Mesothelial cell of epicardium (in vitro differentiated cells): ENCODE measurements around the gene SPATA2L. TPM values are rescaled to one million over a fixed set of nuclear protein-coding genes. Genes with fewer than 3 reads are reported as not detected.
"Not testable (repeated sequence)": the region's sequence is repeated elsewhere in the genome, so short reads cannot be mapped to it uniquely, and the experiment has no call there.

ENCODE experiments used
- DNase-seq, 2 experiments: peaks; one replicate each; pipeline ENCODE4 v3.0.0; 2021; ENCODE audit warnings: low spot score in 2 of 2; ENCODE audit not compliant: unreplicated experiment in 2 of 2
- H3K27ac Mint-ChIP-seq: 2 replicates; pipeline ENCODE4 v1.8.0; 2021; ENCODE audit warnings: mixed read lengths
- H3K27me3 Mint-ChIP-seq: 2 replicates; pipeline ENCODE4 v1.8.0; 2021; ENCODE audit warnings: low read depth, mixed read lengths
- H3K36me3 Mint-ChIP-seq: 2 replicates; pipeline ENCODE4 v1.8.0; 2021; ENCODE audit warnings: mixed read lengths
- H3K4me1 Mint-ChIP-seq: 2 replicates; pipeline ENCODE4 v1.8.0; 2021; ENCODE audit warnings: mixed read lengths
- H3K4me3 Mint-ChIP-seq: 2 replicates; pipeline ENCODE4 v1.8.0; 2021; ENCODE audit warnings: mild to moderate bottlenecking, moderate library complexity, mixed read lengths
- H3K9me3 Mint-ChIP-seq: 2 replicates; pipeline ENCODE4 v1.8.0; 2021; ENCODE audit warnings: mixed read lengths
- total RNA-seq: library from RNA; stranded (reverse); gene quantifications from 3 replicates; pipeline ENCODE4 v1.2.1, GENCODE V29; 2021
- TF ChIP-seq, protein P1 (sequence below): fragments of 200-600 bp; sonication (generic); IDR thresholded peaks from one replicate; pipeline ENCODE4 v1.5.0; 2021; ENCODE audit warnings: antibody characterized with exemption; ENCODE audit not compliant: unreplicated experiment

Gene SPATA2L
- total RNA-seq, 1 donor from 2014 or later: 7.5 TPM

DNA sequence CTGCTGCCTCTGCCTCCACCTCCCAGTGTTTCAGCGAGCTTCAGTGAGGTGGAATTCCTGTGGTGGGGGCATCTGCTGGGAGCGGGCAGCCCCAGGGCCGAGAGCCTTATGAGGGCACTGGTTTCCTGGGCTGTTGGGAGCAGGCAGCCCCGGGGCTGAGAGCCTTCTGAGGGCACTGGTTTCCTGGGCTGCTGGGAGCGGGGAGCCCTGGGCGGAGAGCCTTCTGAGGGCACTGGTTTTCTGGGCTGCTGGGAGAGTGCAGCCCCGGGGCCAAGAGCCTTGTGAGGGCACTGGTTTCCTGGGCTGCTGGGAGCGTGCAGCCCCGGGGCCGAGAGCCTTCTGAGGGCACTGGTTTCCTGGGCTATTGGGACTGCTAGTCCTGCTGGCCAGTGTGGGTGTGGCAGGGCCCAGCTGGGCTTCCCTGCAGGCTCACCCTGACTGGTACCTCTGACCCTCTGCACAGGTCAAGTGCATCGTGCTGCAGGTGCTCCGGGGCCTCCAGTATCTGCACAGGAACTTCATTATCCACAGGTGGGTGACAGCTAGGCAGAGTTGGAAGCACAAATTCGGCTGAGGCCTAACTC lies 9.4 kb downstream of the SPATA2L start:
- TF ChIP-seq, protein P1, sequence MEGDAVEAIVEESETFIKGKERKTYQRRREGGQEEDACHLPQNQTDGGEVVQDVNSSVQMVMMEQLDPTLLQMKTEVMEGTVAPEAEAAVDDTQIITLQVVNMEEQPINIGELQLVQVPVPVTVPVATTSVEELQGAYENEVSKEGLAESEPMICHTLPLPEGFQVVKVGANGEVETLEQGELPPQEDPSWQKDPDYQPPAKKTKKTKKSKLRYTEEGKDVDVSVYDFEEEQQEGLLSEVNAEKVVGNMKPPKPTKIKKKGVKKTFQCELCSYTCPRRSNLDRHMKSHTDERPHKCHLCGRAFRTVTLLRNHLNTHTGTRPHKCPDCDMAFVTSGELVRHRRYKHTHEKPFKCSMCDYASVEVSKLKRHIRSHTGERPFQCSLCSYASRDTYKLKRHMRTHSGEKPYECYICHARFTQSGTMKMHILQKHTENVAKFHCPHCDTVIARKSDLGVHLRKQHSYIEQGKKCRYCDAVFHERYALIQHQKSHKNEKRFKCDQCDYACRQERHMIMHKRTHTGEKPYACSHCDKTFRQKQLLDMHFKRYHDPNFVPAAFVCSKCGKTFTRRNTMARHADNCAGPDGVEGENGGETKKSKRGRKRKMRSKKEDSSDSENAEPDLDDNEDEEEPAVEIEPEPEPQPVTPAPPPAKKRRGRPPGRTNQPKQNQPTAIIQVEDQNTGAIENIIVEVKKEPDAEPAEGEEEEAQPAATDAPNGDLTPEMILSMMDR: no peak
- Mint-ChIP-seq H3K36me3 (peaks cover 11% of the 10 kb centered on the region), H3K9me3 (no peaks in the 10 kb centered on the region), H3K4me1 (peaks cover 8% of the 10 kb centered on the region), H3K4me3 (no peak overlapping the region), H3K27me3 (no peaks in the 10 kb centered on the region), H3K27ac (no peak overlapping the region)
- no peak for DNase-seq

DNA sequence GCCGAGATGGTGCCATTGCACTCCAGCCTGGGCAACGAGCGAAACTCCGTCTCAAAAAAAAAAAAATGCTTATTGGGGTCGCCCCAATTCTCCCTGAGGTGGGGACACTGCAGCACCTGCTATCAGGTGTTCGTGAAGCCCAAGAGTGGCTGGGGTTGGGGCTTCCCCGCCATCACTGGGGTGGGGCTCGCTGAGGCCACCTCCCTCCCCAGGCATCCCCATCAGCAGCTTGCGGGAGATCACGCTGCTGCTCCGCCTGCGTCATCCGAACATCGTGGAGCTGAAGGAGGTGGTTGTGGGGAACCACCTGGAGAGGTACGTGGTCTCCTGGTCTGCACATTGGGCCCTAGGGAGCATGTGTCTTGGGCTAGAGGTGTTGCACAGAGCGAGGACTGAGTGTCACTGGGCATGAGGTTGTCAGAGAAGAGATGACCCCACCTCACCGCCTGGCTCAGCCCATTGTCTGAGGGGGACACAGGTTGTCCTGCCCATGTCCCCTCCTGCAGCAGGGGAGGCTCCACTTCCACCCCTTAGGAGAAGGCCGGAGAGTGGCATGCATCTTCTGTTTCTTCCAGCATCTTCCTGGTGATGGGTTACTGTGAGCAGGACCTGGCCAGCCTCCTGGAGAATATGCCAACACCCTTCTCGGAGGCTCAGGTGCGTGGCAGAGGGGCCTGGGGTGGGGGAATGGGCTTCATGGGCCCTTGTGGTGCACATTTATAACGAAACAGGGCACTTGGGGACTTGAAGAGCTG lies 10.1 kb downstream of the SPATA2L start:
- Mint-ChIP-seq H3K36me3 (peaks cover 11% of the 10 kb centered on the region), H3K4me3 (no peak overlapping the region), H3K9me3 (no peaks in the 10 kb centered on the region), H3K4me1 (peaks cover 10% of the 10 kb centered on the region), H3K27ac (no peak overlapping the region), H3K27me3 (no peaks in the 10 kb centered on the region)
- TF ChIP-seq, protein P1: no peak
- DNase-seq: no peak

DNA sequence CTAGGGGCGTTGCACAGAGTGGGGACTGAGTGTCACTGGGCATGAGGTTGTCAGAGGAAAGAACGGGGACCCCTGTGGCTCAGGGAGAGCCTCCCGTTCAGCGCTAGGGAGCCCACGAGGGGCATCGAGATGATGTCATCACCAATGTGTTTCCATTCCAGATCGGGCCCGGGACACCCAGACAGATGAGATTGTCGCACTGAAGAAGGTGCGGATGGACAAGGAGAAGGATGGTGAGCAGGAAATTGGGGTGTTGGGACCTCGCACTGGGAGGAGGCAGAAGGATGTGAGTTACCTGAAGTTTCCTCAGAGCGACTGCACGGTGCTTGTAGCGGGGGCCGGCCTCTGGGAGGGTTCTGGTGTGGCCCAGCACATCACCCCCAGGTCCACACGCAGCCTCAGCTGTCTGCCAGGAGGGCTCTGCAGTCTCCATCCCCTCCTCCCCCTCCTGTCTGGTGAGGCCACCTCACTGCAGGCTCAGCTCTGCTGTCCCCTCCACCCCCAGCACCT lies 11.1 kb downstream of the SPATA2L start:
- Mint-ChIP-seq H3K4me3 (no peak overlapping the region), H3K4me1 (peaks cover 12% of the 10 kb centered on the region), H3K9me3 (no peaks in the 10 kb centered on the region), H3K27ac (no peak overlapping the region), H3K27me3 (no peaks in the 10 kb centered on the region), H3K36me3 (peaks cover 17% of the 10 kb centered on the region)
- TF ChIP-seq, protein P1: no peak
- no peak for DNase-seq

DNA sequence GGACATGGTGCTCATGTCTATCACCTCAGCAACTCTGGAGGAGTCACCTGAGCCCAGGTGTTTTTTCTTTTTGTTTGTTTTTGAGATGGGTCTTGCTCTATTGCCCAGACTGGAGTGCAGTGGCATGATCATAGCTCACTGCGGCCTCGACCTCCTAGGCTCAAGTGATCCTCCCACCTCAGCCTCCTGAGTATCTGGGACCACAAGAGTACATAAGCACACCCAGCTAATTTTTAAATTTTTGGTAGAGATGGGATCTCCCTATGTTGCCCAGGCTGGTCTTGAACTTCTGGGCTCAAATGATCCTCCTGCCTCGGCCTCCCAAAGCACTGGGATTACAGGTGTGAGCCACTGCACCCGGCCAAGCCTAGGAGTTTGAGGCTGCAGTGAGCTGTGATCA lies 11.9 kb downstream of the SPATA2L start:
- not testable (repeated sequence) for H3K27ac Mint-ChIP-seq, H3K27me3 Mint-ChIP-seq, DNase-seq, H3K9me3 Mint-ChIP-seq, H3K4me3 Mint-ChIP-seq
- Mint-ChIP-seq H3K4me1 (peaks cover 12% of the 10 kb centered on the region), H3K36me3 (peaks cover 23% of the 10 kb centered on the region)

DNA sequence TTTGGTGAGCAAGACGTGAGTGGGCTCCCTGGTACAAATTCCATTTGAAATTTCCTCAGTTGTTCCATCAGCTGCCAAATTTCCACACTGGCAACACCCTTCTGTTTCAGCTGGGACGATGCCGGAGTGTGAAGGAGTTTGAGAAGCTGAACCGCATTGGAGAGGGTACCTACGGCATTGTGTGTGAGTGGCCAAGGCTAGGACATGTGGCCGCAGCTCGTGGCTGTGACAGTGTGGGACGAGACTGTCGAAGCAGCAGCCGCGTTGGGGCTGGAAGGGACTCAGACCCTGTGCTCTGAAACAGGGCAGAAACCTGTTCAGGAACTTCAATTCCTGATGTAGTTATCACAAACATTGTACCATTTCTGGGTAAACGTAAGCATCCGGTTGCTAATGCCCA lies 12.4 kb downstream of the SPATA2L start:
- H3K36me3 Mint-ChIP-seq: peaks cover 25% of the 10 kb centered on the region
- TF ChIP-seq, protein P1: no peak
- peaks cover 12% of the 10 kb centered on the region for H3K4me1 Mint-ChIP-seq
- no peak for DNase-seq
- no peak overlapping the region for H3K4me3 Mint-ChIP-seq
- H3K9me3 Mint-ChIP-seq: peaks cover 6% of the 10 kb centered on the region
- H3K27me3 Mint-ChIP-seq: no peaks in the 10 kb centered on the region
- H3K27ac Mint-ChIP-seq: no peak overlapping the region

DNA sequence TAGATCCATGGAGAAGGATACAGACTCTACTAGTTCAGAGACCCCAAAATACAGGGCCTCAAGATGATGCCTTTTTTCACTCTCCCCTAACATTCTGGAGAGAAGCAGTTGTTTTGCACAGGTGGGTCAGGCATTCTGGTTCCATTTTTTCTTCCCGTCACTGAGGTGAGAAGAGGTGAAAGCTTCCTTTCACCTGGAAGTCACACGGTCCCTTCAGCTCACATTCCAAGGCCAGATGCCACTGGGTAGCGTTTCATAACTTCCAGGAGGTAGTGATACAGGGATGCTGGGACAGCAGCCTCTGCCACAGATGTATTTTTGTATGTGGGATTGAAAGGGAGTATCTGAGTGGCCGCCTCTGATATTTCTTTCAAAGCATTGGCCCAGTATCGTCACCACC lies 13.1 kb downstream of the SPATA2L start:
- H3K4me1 Mint-ChIP-seq: peaks cover 12% of the 10 kb centered on the region
- peak overlapping the region; percentile 89 for H3K4me3 Mint-ChIP-seq
- TF ChIP-seq, protein P1: no peak
- H3K9me3 Mint-ChIP-seq: peaks cover 6% of the 10 kb centered on the region
- H3K27ac Mint-ChIP-seq: no peak overlapping the region
- no peak for DNase-seq
- H3K27me3 Mint-ChIP-seq: no peaks in the 10 kb centered on the region
- peaks cover 26% of the 10 kb centered on the region for H3K36me3 Mint-ChIP-seq
